ENCODE results near the gene ANTXRL.
"Not testable (repeated sequence)": the region's sequence is repeated elsewhere in the genome, so short reads cannot be mapped to it uniquely, and the experiment has no call there.

Gene ANTXRL

DNA sequence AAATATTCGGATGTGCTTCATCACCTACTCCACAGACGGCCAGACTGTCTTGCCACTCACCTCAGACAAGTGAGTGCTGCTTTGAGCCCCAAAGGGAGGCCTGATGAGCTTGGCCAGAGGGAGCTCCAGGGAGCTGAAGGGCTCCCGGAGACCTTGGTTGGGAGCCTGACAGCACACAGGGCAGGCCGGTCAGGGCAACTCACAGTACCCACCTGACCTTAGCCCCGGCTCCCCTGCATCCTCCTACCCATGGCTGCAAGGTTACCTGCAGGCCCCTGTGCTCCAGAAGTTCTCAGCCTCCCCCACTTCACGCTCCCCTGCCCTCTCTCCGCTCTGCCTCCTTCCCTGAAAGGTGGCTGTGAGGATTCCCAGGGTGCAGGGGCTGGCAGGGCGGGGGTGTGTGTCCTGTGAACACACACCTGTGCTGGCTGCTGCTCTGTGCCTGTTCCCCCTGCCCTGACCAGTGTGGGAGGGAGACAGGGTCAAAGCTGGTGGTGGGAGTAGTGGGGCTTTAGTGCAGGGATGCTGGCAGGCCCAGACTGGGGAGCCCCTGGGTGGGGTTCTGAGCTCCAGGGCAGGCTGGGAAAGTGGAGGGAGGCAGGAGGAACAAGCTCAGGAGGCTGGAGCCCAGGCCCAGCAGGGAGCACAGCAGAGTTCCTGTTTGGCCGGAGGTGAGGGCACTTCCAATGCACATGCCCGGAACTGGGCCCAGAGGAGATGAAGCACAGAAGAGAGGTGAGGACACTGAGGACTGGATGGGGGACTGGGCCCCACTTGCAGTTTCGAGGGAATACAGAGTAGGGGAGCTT, 7.2 kb downstream of the ANTXRL start:
- WGBS, 2 donors (ENCODE audit: extremely low coverage in 2 of 2, insufficient read length in 2 of 2, insufficient replicate concordance in 1 of 2): no CpG with 5 or more reads among the region's 11 CpGs
- Histone ChIP-seq H3K9ac (ENCODE audit: low read depth, low read length, poor library complexity) (peak overlapping the region; percentile 75), H3K4me3 (ENCODE audit: low read length in 2 of 2) (no peak overlapping the region)

DNA sequence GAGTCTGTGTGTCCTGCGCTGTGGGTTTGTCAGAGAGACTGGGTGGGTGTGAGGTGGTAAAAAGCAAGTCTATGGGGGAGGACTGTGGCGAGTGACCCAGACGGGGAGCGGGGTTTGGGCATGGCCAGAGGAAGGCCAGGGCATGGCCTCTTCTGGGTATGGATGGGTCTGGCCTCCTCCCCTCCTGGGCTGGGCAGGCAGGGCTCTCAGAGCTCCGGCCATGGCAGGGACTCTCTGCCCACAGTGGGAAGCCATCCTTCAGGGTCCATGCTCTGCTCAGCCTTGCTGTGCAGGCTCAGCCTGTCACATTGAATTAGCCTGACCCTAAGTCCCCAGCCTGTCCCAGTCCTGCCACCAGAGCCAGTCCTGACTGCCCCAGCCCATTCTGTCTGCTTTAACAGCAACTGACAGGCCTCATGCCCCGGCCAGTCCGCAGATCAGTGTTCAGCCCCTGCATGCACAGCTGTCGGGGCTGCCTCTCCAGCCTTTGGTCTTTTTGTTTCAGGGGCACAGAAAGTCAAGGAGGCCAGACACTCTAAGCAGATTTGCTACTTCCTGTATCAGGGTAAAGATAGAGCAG, 7.9 kb downstream of the ANTXRL start:
- WGBS, 2 donors (ENCODE audit: extremely low coverage in 2 of 2, insufficient read length in 2 of 2, insufficient replicate concordance in 1 of 2): no CpG with 5 or more reads among the region's 8 CpGs
- Histone ChIP-seq H2BK5ac (ENCODE audit: low read length) (peak overlapping the region; percentile 91), H3K4me1 (ENCODE audit: control insufficient read depth in 2 of 2, insufficient read depth in 1 of 2, low read depth in 1 of 2, low read length in 2 of 2) (peaks cover 4 to 15% of the 10 kb centered on the region in 2 donors), H3K36me3 (replicated peaks in 1 of 2; ENCODE audit: control insufficient read depth in 2 of 2, insufficient read depth in 2 of 2, low read length in 2 of 2) (no peaks in the 10 kb centered on the region), H3K9ac (ENCODE audit: low read depth, low read length, poor library complexity) (peak overlapping the region; percentile 40), H3K4ac (ENCODE audit: low read length) (no peak overlapping the region), H3K27me3 (ENCODE audit: control insufficient read depth in 3 of 3, insufficient read depth in 3 of 3, low read depth in 1 of 3, low read length in 3 of 3) (peaks cover 0 to 7% (median 3%) of the 10 kb centered on the region in 3 experiments), H3K9me3 (replicated peaks in 1 of 2; ENCODE audit: control insufficient read depth in 2 of 2, insufficient read depth in 1 of 2, low read depth in 1 of 2, low read length in 2 of 2) (peaks cover 0 to 3% of the 10 kb centered on the region in 2 donors), H3K27ac (replicated peaks; ENCODE audit: low read length) (no peak overlapping the region), H2BK15ac (ENCODE audit: low read length) (no peak overlapping the region), H2AFZ (ENCODE audit: low read length) (no peak overlapping the region), H3K14ac (ENCODE audit: low read length) (peak overlapping the region; percentile 26), H4K8ac (ENCODE audit: low read depth, low read length) (no peak overlapping the region), H3K18ac (ENCODE audit: low read length) (peak overlapping the region; percentile 42), H3K23ac (ENCODE audit: low read depth, low read length, poor library complexity) (peak overlapping the region; percentile 46), H3K4me3 (ENCODE audit: low read length in 2 of 2) (no peak overlapping the region), H2BK120ac (ENCODE audit: low read depth, low read length) (peak overlapping the region; percentile 20), H3K4me2 (ENCODE audit: insufficient read depth, low read length, poor library complexity, severe bottlenecking) (no peak overlapping the region), H3K79me1 (ENCODE audit: low read depth, low read length) (no peaks in the 10 kb centered on the region), H2BK12ac (ENCODE audit: low read length) (no peak overlapping the region), H4K91ac (ENCODE audit: low read depth, low read length, poor library complexity) (no peak overlapping the region), H2AK5ac (ENCODE audit: low read depth, low read length) (no peak overlapping the region)
- DNase-seq (ENCODE audit: low spot score): no peak

More for the DNA sequence above, 7.2 kb downstream of the ANTXRL start:
- no peak overlapping the region for H2BK12ac ChIP-seq (ENCODE audit: low read length)
- H3K4me2 ChIP-seq (ENCODE audit: insufficient read depth, low read length, poor library complexity, severe bottlenecking): no peak overlapping the region
- no peak overlapping the region for H3K4ac ChIP-seq (ENCODE audit: low read length)
- no peak overlapping the region for H2BK15ac ChIP-seq (ENCODE audit: low read length)
- no peak overlapping the region for H4K8ac ChIP-seq (ENCODE audit: low read depth, low read length)
- H3K4me1 ChIP-seq (ENCODE audit: control insufficient read depth in 2 of 2, insufficient read depth in 1 of 2, low read depth in 1 of 2, low read length in 2 of 2): peaks cover 4 to 11% of the 10 kb centered on the region in 2 donors
- H2BK5ac ChIP-seq (ENCODE audit: low read length): peak overlapping the region; percentile 91
- H2AFZ ChIP-seq (ENCODE audit: low read length): no peak overlapping the region
- peak overlapping the region; percentile 20 for H2BK120ac ChIP-seq (ENCODE audit: low read depth, low read length)
- no peaks in the 10 kb centered on the region for H3K79me1 ChIP-seq (ENCODE audit: low read depth, low read length)
- peaks cover 0 to 3% of the 10 kb centered on the region in 2 donors for H3K9me3 ChIP-seq (replicated peaks in 1 of 2; ENCODE audit: control insufficient read depth in 2 of 2, insufficient read depth in 1 of 2, low read depth in 1 of 2, low read length in 2 of 2)
- H3K27me3 ChIP-seq (ENCODE audit: control insufficient read depth in 3 of 3, insufficient read depth in 3 of 3, low read depth in 1 of 3, low read length in 3 of 3): peaks cover 0 to 6% (median 2%) of the 10 kb centered on the region in 3 experiments
- DNase-seq (ENCODE audit: low spot score): no peak
- H3K14ac ChIP-seq (ENCODE audit: low read length): peak overlapping the region; percentile 5
- no peak overlapping the region for H4K91ac ChIP-seq (ENCODE audit: low read depth, low read length, poor library complexity)
- H3K36me3 ChIP-seq (replicated peaks in 1 of 2; ENCODE audit: control insufficient read depth in 2 of 2, insufficient read depth in 2 of 2, low read length in 2 of 2): no peaks in the 10 kb centered on the region
- no peak overlapping the region for H2AK5ac ChIP-seq (ENCODE audit: low read depth, low read length)
- H3K23ac ChIP-seq (ENCODE audit: low read depth, low read length, poor library complexity): peak overlapping the region; percentile 46
- H3K27ac ChIP-seq (replicated peaks; ENCODE audit: low read length): no peak overlapping the region
- H3K18ac ChIP-seq (ENCODE audit: low read length): peak overlapping the region; percentile 63

DNA sequence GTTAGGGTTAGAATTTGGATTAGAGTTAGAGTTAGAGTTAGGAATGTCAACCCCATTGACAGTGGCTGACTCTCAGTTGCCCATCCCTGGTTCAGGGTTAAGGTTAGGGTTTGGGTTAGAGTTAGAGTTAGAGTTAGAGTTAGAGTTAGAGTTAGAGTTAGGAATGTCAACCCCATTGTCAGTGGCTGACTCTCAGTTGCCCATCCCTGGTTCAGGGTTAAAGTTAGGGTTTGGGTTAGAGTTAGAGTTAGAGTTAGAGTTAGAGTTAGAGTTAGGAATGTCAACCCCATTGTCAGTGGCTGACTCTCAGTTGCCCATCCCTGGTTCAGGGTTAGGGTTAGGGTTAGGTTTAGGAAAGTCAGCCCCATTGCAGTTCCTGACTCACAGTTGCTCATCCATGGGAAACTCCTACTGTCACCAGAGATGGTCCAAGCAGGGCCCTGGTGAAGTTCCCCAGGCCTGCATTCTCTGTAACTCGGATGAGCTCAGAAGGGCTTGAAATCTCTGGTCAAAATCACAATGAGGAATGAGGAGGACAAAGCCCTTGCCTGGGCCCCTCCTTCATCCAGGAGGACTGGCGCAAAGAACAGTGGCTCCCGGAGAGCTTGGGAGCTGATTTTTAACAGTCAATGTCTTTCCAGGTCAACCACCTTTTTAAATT, 8.7 kb downstream of the ANTXRL start:
- not testable (repeated sequence) for H4K8ac ChIP-seq (ENCODE audit: low read depth, low read length); DNase-seq (ENCODE audit: low spot score); H2BK15ac ChIP-seq (ENCODE audit: low read length); H3K23ac ChIP-seq (ENCODE audit: low read depth, low read length, poor library complexity); H2AK5ac ChIP-seq (ENCODE audit: low read depth, low read length); H3K9me3 ChIP-seq (replicated peaks in 1 of 2; ENCODE audit: control insufficient read depth in 2 of 2, insufficient read depth in 1 of 2, low read depth in 1 of 2, low read length in 2 of 2); H3K4ac ChIP-seq (ENCODE audit: low read length); H3K79me1 ChIP-seq (ENCODE audit: low read depth, low read length); H2AFZ ChIP-seq (ENCODE audit: low read length); H3K18ac ChIP-seq (ENCODE audit: low read length); H3K14ac ChIP-seq (ENCODE audit: low read length); H3K27ac ChIP-seq (replicated peaks; ENCODE audit: low read length); H3K4me3 ChIP-seq (ENCODE audit: low read length in 2 of 2); H3K36me3 ChIP-seq (replicated peaks in 1 of 2; ENCODE audit: control insufficient read depth in 2 of 2, insufficient read depth in 2 of 2, low read length in 2 of 2); H3K9ac ChIP-seq (ENCODE audit: low read depth, low read length, poor library complexity); H2BK12ac ChIP-seq (ENCODE audit: low read length); H3K4me2 ChIP-seq (ENCODE audit: insufficient read depth, low read length, poor library complexity, severe bottlenecking); H2BK120ac ChIP-seq (ENCODE audit: low read depth, low read length); H2BK5ac ChIP-seq (ENCODE audit: low read length); H4K91ac ChIP-seq (ENCODE audit: low read depth, low read length, poor library complexity); H3K27me3 ChIP-seq (ENCODE audit: control insufficient read depth in 3 of 3, insufficient read depth in 3 of 3, low read depth in 1 of 3, low read length in 3 of 3)
- peaks cover 4 to 21% of the 10 kb centered on the region in 2 donors for H3K4me1 ChIP-seq (ENCODE audit: control insufficient read depth in 2 of 2, insufficient read depth in 1 of 2, low read depth in 1 of 2, low read length in 2 of 2)
- no CpG with 5 or more reads among the region's 3 CpGs for WGBS, 2 donors (ENCODE audit: extremely low coverage in 2 of 2, insufficient read length in 2 of 2, insufficient replicate concordance in 1 of 2)

DNA sequence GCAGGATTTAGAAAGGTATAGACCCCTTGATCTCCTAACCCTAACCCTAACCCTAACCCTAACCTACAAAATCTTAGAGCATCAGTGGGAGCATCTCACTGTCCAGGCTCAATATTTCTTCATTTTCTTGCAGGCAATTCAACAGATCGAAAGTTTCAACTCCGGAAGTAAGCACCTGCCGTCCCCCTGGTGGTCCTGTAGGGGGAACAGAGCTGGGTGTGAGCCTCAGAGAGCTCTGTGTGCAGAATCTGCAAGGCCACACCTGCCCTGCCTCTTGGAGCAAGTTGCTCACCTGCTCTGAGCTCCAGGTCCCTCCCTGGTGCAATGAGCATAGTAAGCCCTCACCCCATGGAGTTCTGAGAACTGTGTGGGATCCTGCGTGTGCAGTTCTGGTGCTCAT, 9.3 kb downstream of the ANTXRL start:
- H3K36me3 ChIP-seq (replicated peaks in 1 of 2; ENCODE audit: control insufficient read depth in 2 of 2, insufficient read depth in 2 of 2, low read length in 2 of 2); DNase-seq (ENCODE audit: low spot score); H4K8ac ChIP-seq (ENCODE audit: low read depth, low read length); H3K4me2 ChIP-seq (ENCODE audit: insufficient read depth, low read length, poor library complexity, severe bottlenecking); H4K91ac ChIP-seq (ENCODE audit: low read depth, low read length, poor library complexity); H3K9me3 ChIP-seq (replicated peaks in 1 of 2; ENCODE audit: control insufficient read depth in 2 of 2, insufficient read depth in 1 of 2, low read depth in 1 of 2, low read length in 2 of 2); H2BK12ac ChIP-seq (ENCODE audit: low read length); H3K79me1 ChIP-seq (ENCODE audit: low read depth, low read length); H3K14ac ChIP-seq (ENCODE audit: low read length); H2BK120ac ChIP-seq (ENCODE audit: low read depth, low read length); H2AK5ac ChIP-seq (ENCODE audit: low read depth, low read length); H3K23ac ChIP-seq (ENCODE audit: low read depth, low read length, poor library complexity); H3K4me3 ChIP-seq (ENCODE audit: low read length in 2 of 2); H2AFZ ChIP-seq (ENCODE audit: low read length); H3K27me3 ChIP-seq (ENCODE audit: control insufficient read depth in 3 of 3, insufficient read depth in 3 of 3, low read depth in 1 of 3, low read length in 3 of 3); H3K18ac ChIP-seq (ENCODE audit: low read length); H3K4ac ChIP-seq (ENCODE audit: low read length); H2BK15ac ChIP-seq (ENCODE audit: low read length); H2BK5ac ChIP-seq (ENCODE audit: low read length); H3K27ac ChIP-seq (replicated peaks; ENCODE audit: low read length): not testable (repeated sequence)
- Histone ChIP-seq H3K9ac (ENCODE audit: low read depth, low read length, poor library complexity) (peak overlapping the region; percentile 10), H3K4me1 (ENCODE audit: control insufficient read depth in 2 of 2, insufficient read depth in 1 of 2, low read depth in 1 of 2, low read length in 2 of 2) (peaks cover 4 to 21% of the 10 kb centered on the region in 2 donors)
- whole genome bisulfite sequencing, 2 donors (ENCODE audit: extremely low coverage in 2 of 2, insufficient read length in 2 of 2, insufficient replicate concordance in 1 of 2): no CpG with 5 or more reads among the region's 4 CpGs

Data from neuronal stem cell (in vitro differentiated cells).